OCI-LY7 (cell line): ENCODE measurements around the gene CXCL12. TPM values are rescaled to one million over a fixed set of nuclear protein-coding genes. Genes with fewer than 3 reads are reported as not detected.

ENCODE experiments used
- BruUV-seq: library from RNA; stranded (reverse); fragments of 400-500 nt; replicated peaks from 2 replicates; lab custom pipeline; 2021; lab: Mats Ljungman, UMichigan
- CTCF ChIA-PET: fragments of 300-600 bp; sonication (Branson Sonifier 250); formaldehyde crosslinking; loops from one replicate; lab custom pipeline; 2022; ENCODE audit warnings: antibody characterized with exemption; ENCODE audit not compliant: unreplicated experiment; lab: Charles Lee
- POLR2A ChIA-PET: fragments of 300-600 bp; sonication (Branson Sonifier 250); formaldehyde crosslinking; loops from one replicate; lab custom pipeline; 2022; ENCODE audit warnings: antibody characterized with exemption; lab: Charles Lee
- DNase-seq: peaks from one replicate; pipeline ENCODE4 v3.0.0-alpha.2; 2015; ENCODE audit warnings: low spot score
- H2AFZ ChIP-seq: fragments of 200-600 bp; sonication (generic), shearing (Covaris generic); 2 replicates; pipeline ENCODE4 v1.6.1; 2014; ENCODE audit warnings: mild to moderate bottlenecking, antibody characterized with exemption, low read length, moderate library complexity
- H3K27ac ChIP-seq: fragments of 200-600 bp; sonication (generic); 2 replicates; pipeline ENCODE4 v1.5.1; 2014; ENCODE audit warnings: mixed run types, low read depth, mild to moderate bottlenecking, moderate library complexity, low read length, inconsistent platforms; ENCODE audit not compliant: poor library complexity, severe bottlenecking
- H3K36me3 ChIP-seq: fragments of 200-600 bp; sonication (generic); 2 replicates; pipeline ENCODE4 v1.6.1; 2014; ENCODE audit warnings: mild to moderate bottlenecking, antibody characterized with exemption, low read length, moderate library complexity, mixed read lengths; ENCODE audit not compliant: insufficient read depth
- H3K4me1 ChIP-seq: fragments of 200-600 bp; sonication (generic); 2 replicates; pipeline ENCODE4 v1.5.1; 2014; ENCODE audit warnings: mild to moderate bottlenecking, low read length; ENCODE audit not compliant: insufficient read depth, poor library complexity, severe bottlenecking
- H3K4me2 ChIP-seq: fragments of 200-600 bp; sonication (generic); 2 replicates; pipeline ENCODE4 v1.6.1; 2014; ENCODE audit warnings: mild to moderate bottlenecking, low read length
- H3K4me3 ChIP-seq: fragments of 200-600 bp; sonication (generic); 2 replicates; pipeline ENCODE4 v1.5.1; 2014; ENCODE audit warnings: mild to moderate bottlenecking, low read depth, low read length; ENCODE audit not compliant: poor library complexity, severe bottlenecking
- H3K79me2 ChIP-seq: fragments of 200-600 bp; sonication (generic); 2 replicates; pipeline ENCODE4 v1.6.1; 2016; ENCODE audit warnings: low read depth, mild to moderate bottlenecking, low read length, moderate library complexity, mixed read lengths; ENCODE audit not compliant: insufficient read depth
- H3K9me2 ChIP-seq: fragments of 200-600 bp; sonication (generic); 2 replicates; pipeline ENCODE4 v1.6.1; 2016; ENCODE audit warnings: mild to moderate bottlenecking, low read length, mixed read lengths; ENCODE audit not compliant: insufficient read depth
- H3K9me3 ChIP-seq: fragments of 200-600 bp; sonication (generic); 2 replicates; pipeline ENCODE4 v1.6.1; 2014; ENCODE audit warnings: mild to moderate bottlenecking, mixed run types, low read length, mixed read lengths
- H4K20me1 ChIP-seq: fragments of 200-600 bp; sonication (generic); 2 replicates; pipeline ENCODE4 v1.6.1; 2014; ENCODE audit warnings: mild to moderate bottlenecking, antibody characterized with exemption, low read length, moderate library complexity, mixed read lengths; ENCODE audit not compliant: insufficient read depth
- EZH2phosphoT487 ChIP-seq: fragments of 200-600 bp; sonication (generic); IDR thresholded peaks from 2 replicates; pipeline ENCODE4 v1.6.1; 2018; ENCODE audit warnings: low read depth, borderline replicate concordance, mild to moderate bottlenecking, mixed run types, antibody characterized with exemption, low read length, moderate library complexity, mixed read lengths
- intact Hi-C: fragments of 100-400 bp; cut with micrococcal nuclease; formaldehyde crosslinking; loops from one replicate; pipeline ENCODE4 v1.10.0; 2022; ENCODE audit not compliant: unreplicated experiment
- total RNA-seq, 2 experiments: library from RNA; depleted of rRNA in 1 of 2; stranded (reverse); fragments of >200 nt in 1 of 2; shearing (Covaris generic) in 1 of 2; gene quantifications; 2 replicates each; pipeline ENCODE4 v1.2.3, GENCODE V29; 2014 to 2022
- TF ChIP-seq, protein P1 (sequence below): fragments of 200-600 bp; sonication (generic); conservative IDR thresholded peaks from 2 replicates; pipeline ENCODE4 v1.5.1; 2014; ENCODE audit warnings: mild to moderate bottlenecking, antibody characterized with exemption, low read length, moderate library complexity, mixed read lengths

The CXCL12 gene
- total RNA-seq, 2 experiments from 2014 or later, result not detected

DNA sequence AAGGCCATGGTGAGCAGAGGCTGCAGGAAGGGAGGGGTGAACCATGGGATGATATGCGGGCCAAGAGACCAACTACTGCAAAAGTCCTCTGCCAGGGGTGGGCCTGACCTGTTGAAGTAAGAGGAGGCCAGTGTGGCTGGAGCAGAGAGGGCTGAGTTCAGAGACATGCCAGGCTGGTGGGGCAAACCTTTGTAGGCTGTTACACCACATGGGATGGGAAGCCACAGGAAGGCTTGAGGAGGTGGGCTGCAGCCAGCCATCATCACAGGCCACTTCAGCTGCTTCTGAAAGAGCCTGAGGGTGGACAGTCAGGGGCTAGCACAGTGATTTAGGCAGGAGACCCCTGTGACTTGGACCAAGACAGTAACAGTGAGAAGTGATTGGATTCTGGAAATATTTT lies 20.3 kb downstream of the CXCL12 start:
- Histone ChIP-seq H3K4me2 (no peak overlapping the region), H3K27ac (no peak overlapping the region), H4K20me1 (no peaks in the 10 kb centered on the region), H3K4me1 (no peaks in the 10 kb centered on the region), H2AFZ (no peak overlapping the region), H3K9me2 (no peaks in the 10 kb centered on the region), H3K79me2 (no peaks in the 10 kb centered on the region), H3K4me3 (no peak overlapping the region), H3K9me3 (no peaks in the 10 kb centered on the region), H3K36me3 (no peaks in the 10 kb centered on the region)
- BruUV-seq, result no TSS peak
- intact Hi-C loops, result no loop called here
- DNase-seq, result no peak
- CTCF ChIA-PET, result interaction anchor here (0.8 kb wide), 1 partner anchor 8 kb away, joined by 3 read pairs; no protein-coding TSS in a partner anchor
- TF ChIP-seq EZH2phosphoT487, result no peak
- TF ChIP-seq, protein P1, sequence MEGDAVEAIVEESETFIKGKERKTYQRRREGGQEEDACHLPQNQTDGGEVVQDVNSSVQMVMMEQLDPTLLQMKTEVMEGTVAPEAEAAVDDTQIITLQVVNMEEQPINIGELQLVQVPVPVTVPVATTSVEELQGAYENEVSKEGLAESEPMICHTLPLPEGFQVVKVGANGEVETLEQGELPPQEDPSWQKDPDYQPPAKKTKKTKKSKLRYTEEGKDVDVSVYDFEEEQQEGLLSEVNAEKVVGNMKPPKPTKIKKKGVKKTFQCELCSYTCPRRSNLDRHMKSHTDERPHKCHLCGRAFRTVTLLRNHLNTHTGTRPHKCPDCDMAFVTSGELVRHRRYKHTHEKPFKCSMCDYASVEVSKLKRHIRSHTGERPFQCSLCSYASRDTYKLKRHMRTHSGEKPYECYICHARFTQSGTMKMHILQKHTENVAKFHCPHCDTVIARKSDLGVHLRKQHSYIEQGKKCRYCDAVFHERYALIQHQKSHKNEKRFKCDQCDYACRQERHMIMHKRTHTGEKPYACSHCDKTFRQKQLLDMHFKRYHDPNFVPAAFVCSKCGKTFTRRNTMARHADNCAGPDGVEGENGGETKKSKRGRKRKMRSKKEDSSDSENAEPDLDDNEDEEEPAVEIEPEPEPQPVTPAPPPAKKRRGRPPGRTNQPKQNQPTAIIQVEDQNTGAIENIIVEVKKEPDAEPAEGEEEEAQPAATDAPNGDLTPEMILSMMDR, result no peak
- POLR2A ChIA-PET, result interaction anchor here (0.6 kb wide), 1 partner anchor 37 kb away, joined by 3 read pairs; no protein-coding TSS in a partner anchor

DNA sequence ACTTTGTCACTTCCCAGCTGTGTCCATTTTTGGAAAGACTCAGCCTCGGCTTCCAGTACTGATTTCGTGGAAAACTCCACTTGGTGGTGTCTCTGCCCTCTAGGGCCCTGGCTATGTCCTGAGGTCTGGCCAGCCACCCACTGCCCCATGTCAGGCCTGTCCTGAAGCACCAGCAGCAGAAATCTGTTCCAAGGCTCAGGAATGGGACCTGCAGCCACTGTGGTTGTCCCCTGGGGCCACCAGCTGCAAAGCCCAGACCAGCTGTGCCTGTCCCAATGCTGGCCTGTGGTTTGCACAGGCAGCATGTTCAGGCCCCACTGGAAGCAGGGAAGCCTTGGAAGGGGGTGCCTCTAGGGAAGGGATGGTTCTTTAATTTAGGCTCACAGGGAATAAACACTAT lies 21.2 kb downstream of the CXCL12 start:
- no peak overlapping the region for H3K4me3 ChIP-seq
- BruUV-seq, result no TSS peak
- H3K79me2 ChIP-seq, result no peaks in the 10 kb centered on the region
- intact Hi-C loops, result no loop called here
- CTCF ChIA-PET, result no interaction called here
- H3K9me3 ChIP-seq, result no peaks in the 10 kb centered on the region
- DNase-seq, result no peak
- H4K20me1 ChIP-seq, result no peaks in the 10 kb centered on the region
- H3K27ac ChIP-seq, result no peak overlapping the region
- no peak overlapping the region for H3K4me2 ChIP-seq
- H3K4me1 ChIP-seq, result no peaks in the 10 kb centered on the region
- H3K36me3 ChIP-seq, result no peaks in the 10 kb centered on the region
- H2AFZ ChIP-seq, result no peak overlapping the region
- POLR2A ChIA-PET, result no interaction called here
- no peaks in the 10 kb centered on the region for H3K9me2 ChIP-seq
- no peak for TF ChIP-seq EZH2phosphoT487
- TF ChIP-seq, protein P1, result no peak

DNA sequence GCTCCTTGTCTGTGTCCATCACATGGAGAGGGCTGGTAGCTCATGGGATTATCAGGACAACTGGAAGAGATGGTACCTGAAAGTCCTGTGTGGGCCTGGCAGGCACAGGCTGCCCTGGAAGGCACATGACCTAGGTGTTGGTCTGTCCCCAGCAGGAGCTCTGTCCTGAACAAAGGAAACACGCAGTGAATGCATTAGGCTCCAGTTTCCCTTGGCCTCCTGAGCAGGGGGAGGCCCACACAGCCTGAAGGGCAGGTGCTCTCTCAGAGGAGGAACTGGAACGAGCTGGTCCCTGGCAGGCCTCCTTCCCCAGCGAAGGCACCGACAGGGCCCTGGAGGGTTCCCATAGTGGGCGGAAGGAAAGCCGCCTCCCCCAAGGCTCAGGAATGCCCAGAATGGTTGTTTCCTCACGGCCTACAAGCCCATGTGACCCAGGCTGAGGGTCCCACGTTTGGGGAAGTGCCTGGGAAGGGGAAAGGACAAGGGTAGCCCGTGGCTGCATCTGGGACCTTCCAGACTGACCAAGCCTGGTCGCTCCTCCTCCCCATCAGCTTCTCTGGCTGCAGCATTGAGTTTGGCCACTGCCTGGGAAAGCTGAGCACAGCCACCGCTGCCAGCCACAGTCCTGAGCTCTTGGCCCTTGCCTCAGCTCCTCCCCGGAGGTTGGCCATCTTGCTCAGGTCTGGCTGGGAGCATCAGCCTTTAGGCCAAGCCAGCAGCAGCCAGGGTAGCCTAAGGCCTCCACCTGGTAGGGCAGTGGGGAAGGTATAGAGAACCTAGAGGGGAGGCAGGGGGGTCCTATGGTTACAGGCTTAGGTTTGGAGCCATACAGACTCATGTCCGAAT lies 21.8 kb downstream of the CXCL12 start:
- Histone ChIP-seq H3K79me2 (no peaks in the 10 kb centered on the region), H2AFZ (no peak overlapping the region), H3K9me2 (no peaks in the 10 kb centered on the region), H3K4me3 (no peak overlapping the region), H3K9me3 (no peaks in the 10 kb centered on the region), H3K4me1 (no peaks in the 10 kb centered on the region), H4K20me1 (no peaks in the 10 kb centered on the region), H3K36me3 (no peaks in the 10 kb centered on the region), H3K27ac (no peak overlapping the region), H3K4me2 (no peak overlapping the region)
- intact Hi-C loops, result no loop called here
- ChIA-PET CTCF (no interaction called here), POLR2A (no interaction called here)
- no peak for DNase-seq
- TF ChIP-seq, protein P1, result no peak
- no peak for TF ChIP-seq EZH2phosphoT487
- no TSS peak for BruUV-seq
